Stimulated activated CD8-positive, alpha-beta memory T cell treated with anti-CD3 and anti-CD28 coated beads, Interleukin-12 subunit alpha, Interleukin-12 subunit beta, amount 100 ng/mL, for 24 hours (primary cell): ENCODE data around the gene PLSCR5.

Experiments
- DNase-seq: peaks from one replicate; pipeline ENCODE4 v3.0.0-alpha.2; 2020; ENCODE audit errors: extremely low read depth

The PLSCR5 gene

GRCh38 chr3:146585156-146585555 is 20.0 kb downstream of the PLSCR5 start:
- DNase-seq: no peak

GRCh38 chr3:146581951-146582467 is 23.1 kb downstream of the PLSCR5 start:
- DNase-seq: no peak

- DNase-seq: no peak
Observed at GRCh38 chr3:146581080-146581601, 24.0 kb downstream of the PLSCR5 start.

GRCh38 chr3:146577662-146578061 is 27.5 kb downstream of the PLSCR5 start:
- no peak for DNase-seq

- DNase-seq: no peak
Observed at GRCh38 chr3:146575636-146576035, 29.5 kb downstream of the PLSCR5 start.

- DNase-seq: no peak
Observed at GRCh38 chr3:146574173-146574572, 31.0 kb downstream of the PLSCR5 start.

GRCh38 chr3:146569314-146569713 is 35.8 kb downstream of the PLSCR5 start:
- DNase-seq: no peak

- no peak for DNase-seq
Observed at GRCh38 chr3:146566138-146566537, 39.0 kb downstream of the PLSCR5 start.

- no peak for DNase-seq
Observed at GRCh38 chr3:146561879-146562278, 43.3 kb downstream of the PLSCR5 start.

GRCh38 chr3:146561463-146561862 is 43.7 kb downstream of the PLSCR5 start:
- DNase-seq: no peak

- DNase-seq: no peak
Observed at GRCh38 chr3:146560678-146561077, 44.5 kb downstream of the PLSCR5 start.

GRCh38 chr3:146559388-146559787 is 45.8 kb downstream of the PLSCR5 start:
- no peak for DNase-seq

GRCh38 chr3:146558781-146559180 is 46.4 kb downstream of the PLSCR5 start:
- no peak for DNase-seq

- DNase-seq: no peak
Observed at GRCh38 chr3:146557745-146558144, 47.4 kb downstream of the PLSCR5 start.

- DNase-seq: no peak
Observed at GRCh38 chr3:146555311-146555710, 49.8 kb downstream of the PLSCR5 start.

- no peak for DNase-seq
Observed at GRCh38 chr3:146554151-146554760, 50.9 kb downstream of the PLSCR5 start.

GRCh38 chr3:146550743-146551510 is 54.2 kb downstream of the PLSCR5 start:
- DNase-seq: no peak

GRCh38 chr3:146550070-146550615 is 55.0 kb downstream of the PLSCR5 start:
- no peak for DNase-seq

- no peak for DNase-seq
Observed at GRCh38 chr3:146547235-146547835, 57.8 kb downstream of the PLSCR5 start.

GRCh38 chr3:146546366-146546965 is 58.7 kb downstream of the PLSCR5 start:
- DNase-seq: no peak

GRCh38 chr3:146544929-146545528 is 60.1 kb downstream of the PLSCR5 start:
- DNase-seq: no peak
